PC-9 (cell line): Measurements from ENCODE around the gene STARD7. TPM values are rescaled to one million over a fixed set of nuclear protein-coding genes. Genes with fewer than 3 reads are reported as not detected.

Experiments
- BruUV-seq: library from RNA; stranded (reverse); fragments of 400-500 nt; replicated peaks from 2 replicates; lab custom pipeline; 2021; lab: Mats Ljungman, UMichigan
- CTCF ChIA-PET: fragments of 300-600 bp; sonication (Branson Sonifier 250); formaldehyde crosslinking; loops from one replicate; lab custom pipeline; 2022; ENCODE audit warnings: antibody characterized with exemption; lab: Charles Lee
- POLR2A ChIA-PET: fragments of 300-600 bp; sonication (Branson Sonifier 250); formaldehyde crosslinking; loops from one replicate; lab custom pipeline; 2022; ENCODE audit warnings: antibody characterized with exemption; ENCODE audit not compliant: unreplicated experiment; lab: Charles Lee
- DNase-seq, 2 experiments: peaks; one replicate each; pipeline versions ENCODE4 v3.0.0 to v3.0.0-alpha.2; 2015 to 2022; ENCODE audit warnings: mixed read lengths in 1 of 2
- H2AFZ ChIP-seq: fragments of 200-600 bp; sonication (generic); 2 replicates; pipeline ENCODE4 v1.8.1; 2017; ENCODE audit warnings: antibody characterized with exemption
- H3F3A ChIP-seq: fragments of 200-600 bp; sonication (generic); 2 replicates; pipeline ENCODE4 v1.8.1; 2017; ENCODE audit warnings: antibody characterized with exemption, mild to moderate bottlenecking, low read depth; ENCODE audit not compliant: insufficient read depth
- H3K27ac ChIP-seq: fragments of 200-600 bp; sonication (generic); 2 replicates; pipeline ENCODE4 v1.6.1; 2016; ENCODE audit warnings: mixed run types
- H3K27me3 ChIP-seq: fragments of 200-600 bp; sonication (generic); 2 replicates; pipeline ENCODE4 v1.6.1; 2016; ENCODE audit warnings: low read depth, mixed run types; ENCODE audit not compliant: insufficient read depth
- H3K36me3 ChIP-seq: fragments of 200-600 bp; sonication (generic); 2 replicates; pipeline ENCODE4 v1.6.1; 2016; ENCODE audit warnings: low read depth, mixed run types
- H3K4me1 ChIP-seq: fragments of 200-600 bp; sonication (generic); replicated peaks from 2 replicates; pipeline ENCODE4 v1.6.1; 2016; ENCODE audit warnings: mixed run types; ENCODE audit not compliant: insufficient read depth
- H3K4me2 ChIP-seq: fragments of 200-600 bp; sonication (generic); 2 replicates; pipeline ENCODE4 v1.6.1; 2017; ENCODE audit warnings: mixed run types
- H3K4me3 ChIP-seq: fragments of 200-600 bp; sonication (generic); 2 replicates; pipeline ENCODE4 v1.6.1; 2016; ENCODE audit warnings: mixed run types
- H3K79me2 ChIP-seq: fragments of 200-600 bp; sonication (generic); 2 replicates; pipeline ENCODE4 v1.6.1; 2017; ENCODE audit warnings: low read depth, mixed run types
- H3K9me2 ChIP-seq: fragments of 200-600 bp; sonication (generic); 2 replicates; pipeline ENCODE4 v1.8.1; 2017; ENCODE audit warnings: mild to moderate bottlenecking; ENCODE audit not compliant: insufficient read depth
- H3K9me3 ChIP-seq: fragments of 200-600 bp; sonication (generic); 2 replicates; pipeline ENCODE4 v1.8.1; 2016; ENCODE audit warnings: low read depth; ENCODE audit not compliant: insufficient read depth
- H4K20me1 ChIP-seq: fragments of 200-600 bp; sonication (generic); 2 replicates; pipeline ENCODE4 v1.8.1; 2017; ENCODE audit not compliant: insufficient read depth
- CTCF ChIP-seq: fragments of 200-600 bp; sonication (generic); conservative IDR thresholded peaks from 2 replicates; pipeline ENCODE4 v1.6.1; 2017; ENCODE audit warnings: mixed run types, antibody characterized with exemption, mild to moderate bottlenecking, moderate library complexity
- EZH2 ChIP-seq: fragments of 200-600 bp; sonication (generic); IDR thresholded peaks from 2 replicates; pipeline ENCODE4 v1.8.0; 2017; ENCODE audit warnings: antibody characterized with exemption, low read depth
- intact Hi-C: fragments of 100-400 bp; cut with micrococcal nuclease; formaldehyde crosslinking; loops from one replicate; pipeline ENCODE4 v1.10.0; 2022; ENCODE audit not compliant: unreplicated experiment
- total RNA-seq: library from RNA; stranded (reverse); gene quantifications from 2 replicates; pipeline ENCODE4 v1.2.3, GENCODE V29; 2021

Gene STARD7
- total RNA-seq, 1 experiment from 2014 or later: 189 TPM

- Histone ChIP-seq H3K9me2 (no peaks in the 10 kb centered on the region), H2AFZ (peak overlapping the region; percentile 82), H3K4me1 (peaks cover 36% of the 10 kb centered on the region), H3K4me3 (peak overlapping the region; percentile 87), H3K9me3 (no peaks in the 10 kb centered on the region), H3K79me2 (peaks cover 55% of the 10 kb centered on the region), H4K20me1 (peaks cover 39% of the 10 kb centered on the region), H3K36me3 (peaks cover 7% of the 10 kb centered on the region; the same call in 1 of the 2 replicates), H3K27me3 (no peaks in the 10 kb centered on the region), H3F3A (peaks cover 18% of the 10 kb centered on the region; the same call in 1 of the 2 replicates), H3K27ac (peak overlapping the region; percentile 29), H3K4me2 (peak overlapping the region; percentile 86)
- no peak for TF ChIP-seq CTCF
- TF ChIP-seq EZH2: no peak
- ChIA-PET POLR2A (interaction anchor here (0.7 kb wide), 1 partner anchor 20 kb away, joined by 3 read pairs; no protein-coding TSS in a partner anchor), CTCF (interaction anchor here (0.6 kb wide), 1 partner anchor 886 kb away, joined by 5 read pairs; no protein-coding TSS in a partner anchor)
- no peak for DNase-seq
- TSS peak; percentile 43 for BruUV-seq
- intact Hi-C loops: loop anchor here (1.0 to 10.0 kb wide), 3 partner anchors 51 to 296 kb away; partner anchors contain the start of genes DUSP2 and NEURL3
These were observed 543 bp upstream of the STARD7 start for GRCh38 chr2:96209011-96209728.

- POLR2A ChIA-PET: interaction anchor here (0.6 to 0.7 kb wide), 3 partner anchors 25 to 1131 kb away, joined by 3 to 11 read pairs (median 9); no protein-coding TSS in a partner anchor
- BruUV-seq: no TSS peak
These were observed 869 bp downstream of the STARD7 start for GRCh38 chr2:96207774-96208142.

More at GRCh38 chr2:96207774-96208142, 869 bp downstream of the STARD7 start:
- Histone ChIP-seq H4K20me1 (peaks cover 53% of the 10 kb centered on the region), H3K9me2 (no peaks in the 10 kb centered on the region), H3F3A (peaks cover 18% of the 10 kb centered on the region; the same call in 1 of the 2 replicates), H3K79me2 (peaks cover 70% of the 10 kb centered on the region), H3K4me3 (peak overlapping the region; percentile 87), H3K4me2 (peak overlapping the region; percentile 96), H3K9me3 (no peaks in the 10 kb centered on the region), H2AFZ (peak overlapping the region; percentile 83), H3K4me1 (peaks cover 36% of the 10 kb centered on the region), H3K36me3 (peaks cover 15% of the 10 kb centered on the region), H3K27ac (peak overlapping the region; percentile 72), H3K27me3 (no peaks in the 10 kb centered on the region)
- no peak for DNase-seq
- intact Hi-C loops: loop anchor here (1.0 to 10.0 kb wide), 3 partner anchors 59 to 297 kb away; partner anchors contain the start of genes CIAO1, DUSP2 and NEURL3
- TF ChIP-seq EZH2: no peak
- no peak for TF ChIP-seq CTCF
- CTCF ChIA-PET: interaction anchor here (0.5 kb wide), 1 partner anchor 22 kb away, joined by 3 read pairs; no protein-coding TSS in a partner anchor
